Brain microvascular endothelial cell (primary cell): ENCODE results near the gene CMTM2.
A peak's percentile ranks its signal among the peaks of the same experiment; 100 is the strongest.

Experiments used
- DNase-seq: peaks from one replicate; pipeline ENCODE4 v3.0.0-alpha.2; 2020
- H3K27ac ChIP-seq: fragments of 250-450 bp; sonication (Bioruptor Pico); 2 replicates; pipeline ENCODE4 v1.5.1; 2020; ENCODE audit warnings: mild to moderate bottlenecking, moderate library complexity
- H3K27me3 ChIP-seq: fragments of 250-450 bp; sonication (Bioruptor Pico); replicated peaks from 2 replicates; pipeline ENCODE4 v1.5.1; 2020; ENCODE audit warnings: mild to moderate bottlenecking
- H3K36me3 ChIP-seq: fragments of 250-450 bp; sonication (Bioruptor Pico); replicated peaks from 2 replicates; pipeline ENCODE4 v1.5.1; 2020; ENCODE audit warnings: mild to moderate bottlenecking
- H3K4me3 ChIP-seq: 2 replicates; pipeline ENCODE4 v1.5.1; 2011; ENCODE audit warnings: low read depth, mild to moderate bottlenecking, control low read depth, low read length, moderate library complexity
- in situ Hi-C: cut with HindIII; loops from 2 replicates; pipeline ENCODE4 v1.10.0; 2017; ENCODE audit warnings: low sequenced_read_pairs, low pct_ligation_motif_present
- TF ChIP-seq, protein P1 (sequence below): IDR thresholded peaks from 2 replicates; pipeline ENCODE4 v1.5.1; 2011; ENCODE audit warnings: low read depth, mild to moderate bottlenecking, moderate library complexity, low read length, control low read depth, inconsistent platforms; ENCODE audit errors: missing control alignments

CMTM2 gene

DNA sequence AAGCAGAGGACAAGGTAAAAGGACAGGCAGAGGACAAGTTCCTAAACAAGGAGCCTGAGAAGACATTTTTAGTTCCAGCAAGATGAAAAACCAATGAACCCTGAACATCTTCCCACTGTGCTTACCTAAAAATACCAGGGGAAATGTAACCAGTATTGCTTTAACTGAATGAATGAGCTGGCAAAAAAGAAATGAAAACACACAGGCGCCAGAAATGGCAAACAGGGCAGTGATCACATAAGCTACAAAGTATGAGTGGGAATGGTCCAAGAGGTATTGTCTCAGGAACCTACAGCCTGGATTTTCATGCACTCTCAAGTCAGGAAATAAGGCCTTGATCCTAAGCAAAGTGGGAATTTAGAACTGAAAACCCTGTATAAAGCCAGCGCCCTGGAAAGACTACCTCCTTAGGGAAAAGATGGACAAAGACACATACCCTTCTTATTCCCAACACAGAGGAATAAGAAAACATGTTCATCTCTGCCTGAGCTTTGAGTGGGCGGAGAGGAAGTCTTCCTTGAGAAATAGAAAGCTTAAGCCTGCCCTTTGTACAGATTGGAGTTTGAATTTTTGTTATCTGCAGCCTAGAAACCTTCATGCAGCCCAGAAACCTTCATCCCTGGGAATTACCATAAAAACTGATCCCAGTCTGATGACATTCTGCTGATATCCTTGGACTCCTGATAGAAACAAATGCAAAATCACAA is 2.1 kb downstream of the CMTM2 start:
- Histone ChIP-seq H3K36me3 (no peaks in the 10 kb centered on the region), H3K4me3 (no peak overlapping the region), H3K27ac (no peak overlapping the region), H3K27me3 (peaks cover 10% of the 10 kb centered on the region)
- peak; percentile 33 for DNase-seq
- TF ChIP-seq, protein P1, sequence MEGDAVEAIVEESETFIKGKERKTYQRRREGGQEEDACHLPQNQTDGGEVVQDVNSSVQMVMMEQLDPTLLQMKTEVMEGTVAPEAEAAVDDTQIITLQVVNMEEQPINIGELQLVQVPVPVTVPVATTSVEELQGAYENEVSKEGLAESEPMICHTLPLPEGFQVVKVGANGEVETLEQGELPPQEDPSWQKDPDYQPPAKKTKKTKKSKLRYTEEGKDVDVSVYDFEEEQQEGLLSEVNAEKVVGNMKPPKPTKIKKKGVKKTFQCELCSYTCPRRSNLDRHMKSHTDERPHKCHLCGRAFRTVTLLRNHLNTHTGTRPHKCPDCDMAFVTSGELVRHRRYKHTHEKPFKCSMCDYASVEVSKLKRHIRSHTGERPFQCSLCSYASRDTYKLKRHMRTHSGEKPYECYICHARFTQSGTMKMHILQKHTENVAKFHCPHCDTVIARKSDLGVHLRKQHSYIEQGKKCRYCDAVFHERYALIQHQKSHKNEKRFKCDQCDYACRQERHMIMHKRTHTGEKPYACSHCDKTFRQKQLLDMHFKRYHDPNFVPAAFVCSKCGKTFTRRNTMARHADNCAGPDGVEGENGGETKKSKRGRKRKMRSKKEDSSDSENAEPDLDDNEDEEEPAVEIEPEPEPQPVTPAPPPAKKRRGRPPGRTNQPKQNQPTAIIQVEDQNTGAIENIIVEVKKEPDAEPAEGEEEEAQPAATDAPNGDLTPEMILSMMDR: no peak
- in situ Hi-C loops: no loop called here

DNA sequence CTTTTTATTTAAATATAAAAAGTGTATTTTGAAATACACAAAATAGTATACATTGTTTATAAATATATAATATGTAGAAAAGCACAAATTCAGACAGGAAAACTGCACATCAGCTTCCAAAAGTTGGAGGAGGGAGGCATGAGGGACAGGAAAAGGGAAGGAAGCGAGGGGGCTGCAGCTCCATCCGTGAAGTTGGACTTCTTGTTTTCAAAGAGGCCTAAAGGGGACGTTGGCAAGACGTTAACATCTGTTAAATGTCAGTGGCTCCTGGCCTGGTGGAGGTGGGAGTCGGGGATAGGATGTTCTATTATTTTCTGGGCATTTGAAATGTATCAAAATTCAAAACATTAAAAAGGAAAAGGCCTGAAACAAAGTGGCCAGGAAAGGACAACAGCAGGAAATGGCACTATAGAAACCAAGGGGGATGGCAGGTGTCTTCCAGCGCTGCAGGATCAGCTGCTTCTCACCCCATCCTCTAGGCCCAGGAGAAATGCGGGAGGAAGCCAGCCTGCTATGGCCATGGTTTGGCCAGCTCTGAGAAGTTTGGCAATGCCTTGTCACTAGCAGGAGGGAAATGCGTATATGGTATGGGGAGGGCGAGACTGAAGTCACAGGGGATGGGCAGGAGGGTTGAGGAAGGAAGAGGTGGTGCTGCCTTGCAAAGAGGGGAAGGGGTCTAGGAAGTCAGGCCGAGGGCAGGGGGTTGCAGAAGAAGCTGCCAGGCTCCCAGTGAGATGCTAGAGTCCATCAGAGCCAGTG is 6.4 kb downstream of the CMTM2 start:
- Histone ChIP-seq H3K27ac (no peak overlapping the region), H3K36me3 (no peaks in the 10 kb centered on the region), H3K27me3 (no peaks in the 10 kb centered on the region), H3K4me3 (no peak overlapping the region)
- DNase-seq: no peak
- in situ Hi-C loops: no loop called here
- TF ChIP-seq, protein P1: no peak

DNA sequence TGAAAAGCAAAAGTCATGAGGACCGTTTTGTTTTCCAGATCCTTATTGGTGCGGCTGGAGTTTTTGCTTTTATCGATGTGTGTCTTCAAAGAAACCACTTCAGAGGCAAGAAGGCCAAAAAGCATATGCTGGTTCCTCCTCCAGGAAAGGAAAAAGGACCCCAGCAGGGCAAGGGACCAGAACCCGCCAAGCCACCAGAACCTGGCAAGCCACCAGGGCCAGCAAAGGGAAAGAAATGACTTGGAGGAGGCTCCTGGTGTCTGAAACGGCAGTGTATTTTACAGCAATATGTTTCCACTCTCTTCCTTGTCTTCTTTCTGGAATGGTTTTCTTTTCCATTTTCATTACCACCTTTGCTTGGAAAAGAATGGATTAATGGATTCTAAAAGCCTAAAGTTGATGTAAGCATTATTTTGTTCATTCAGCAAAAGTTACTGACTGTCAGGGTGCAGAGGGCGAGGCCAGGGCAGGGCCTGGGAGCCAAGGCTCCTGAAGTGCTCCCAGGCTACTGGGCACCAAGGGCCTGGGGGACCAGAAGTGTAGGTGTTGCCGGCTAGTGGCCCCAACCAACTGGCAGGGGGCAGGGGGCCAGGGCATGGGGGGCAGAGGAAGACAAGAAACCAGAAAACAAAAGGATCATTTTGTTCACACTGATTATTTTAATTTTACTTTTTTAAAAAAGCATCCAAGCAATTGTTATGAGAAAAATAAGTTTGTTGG is 8.8 kb downstream of the CMTM2 start:
- H3K4me3 ChIP-seq: no peak overlapping the region
- H3K27ac ChIP-seq: no peak overlapping the region
- DNase-seq: no peak
- H3K27me3 ChIP-seq: no peaks in the 10 kb centered on the region
- in situ Hi-C loops: no loop called here
- TF ChIP-seq, protein P1: no peak
- no peaks in the 10 kb centered on the region for H3K36me3 ChIP-seq

DNA sequence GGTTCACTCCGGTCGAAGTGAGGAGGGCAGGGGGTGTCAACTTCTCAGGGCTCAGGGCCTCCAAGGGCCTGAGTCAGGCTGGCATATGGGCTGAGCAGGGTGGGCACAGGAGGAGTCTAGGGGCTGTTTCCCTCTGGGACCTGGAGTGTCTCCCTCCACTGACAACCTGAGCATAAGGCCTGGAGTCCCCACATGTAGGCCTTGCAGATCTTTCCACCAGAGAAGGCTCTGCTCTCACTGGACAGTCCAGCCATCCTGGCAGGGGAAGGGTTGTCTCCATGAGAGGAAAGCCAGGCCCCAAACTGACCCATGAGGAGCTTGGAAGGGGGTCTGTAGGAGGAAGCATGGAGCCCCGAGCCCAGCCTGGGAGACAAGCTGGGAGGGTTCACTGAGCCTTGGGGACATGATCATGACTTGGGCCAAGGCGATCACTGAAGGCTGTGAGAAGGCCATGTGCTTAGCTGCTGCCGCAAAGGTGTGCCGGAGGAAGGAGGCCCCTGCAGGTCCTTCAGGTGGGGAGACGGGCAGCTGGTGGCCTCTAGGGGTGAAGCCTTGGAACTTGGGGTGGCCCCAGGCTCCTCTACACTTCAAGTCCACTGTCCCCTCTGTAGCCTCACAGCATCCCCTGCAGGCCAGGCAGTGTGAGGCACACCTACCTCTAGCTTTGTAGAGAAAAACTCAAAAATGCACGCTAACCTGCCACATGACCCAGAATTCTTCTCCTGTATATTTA is 9.9 kb downstream of the CMTM2 start:
- no peak overlapping the region for H3K27ac ChIP-seq
- no peaks in the 10 kb centered on the region for H3K27me3 ChIP-seq
- DNase-seq: no peak
- in situ Hi-C loops: no loop called here
- no peak overlapping the region for H3K4me3 ChIP-seq
- H3K36me3 ChIP-seq: no peaks in the 10 kb centered on the region
- TF ChIP-seq, protein P1: peak; percentile 86

DNA sequence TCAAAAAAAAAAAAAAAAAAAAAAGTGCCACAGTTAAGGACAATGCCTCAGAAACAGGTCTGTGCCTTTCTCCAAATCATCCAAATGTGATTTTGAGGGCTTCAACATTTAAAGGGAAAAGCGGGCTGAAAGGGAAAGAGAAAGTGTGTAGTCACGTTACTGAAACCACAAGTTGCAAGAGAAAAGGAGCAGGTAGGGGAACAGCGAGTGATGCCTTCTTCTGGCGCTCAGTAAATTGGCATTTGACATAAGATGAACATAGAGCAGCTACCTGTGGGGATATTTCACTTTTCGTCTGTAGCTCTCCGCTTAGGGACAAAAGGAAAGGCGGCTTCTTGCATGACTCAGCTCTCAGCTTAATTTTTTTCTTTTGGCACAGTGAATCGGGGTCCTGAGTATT is 11.1 kb downstream of the CMTM2 start:
- TF ChIP-seq, protein P1: no peak
- Histone ChIP-seq H3K4me3 (no peak overlapping the region), H3K36me3 (no peaks in the 10 kb centered on the region), H3K27ac (no peak overlapping the region), H3K27me3 (no peaks in the 10 kb centered on the region)
- DNase-seq: no peak
- in situ Hi-C loops: no loop called here
